Stomach smooth muscle (tissue), 2 donors: Measurements from ENCODE around the gene CAPN5.
A peak's percentile ranks its signal among the peaks of the same experiment; 100 is the strongest.

Experiments used
- H3K27ac ChIP-seq: one replicate; pipeline ENCODE4 v1.7.0; 2013; ENCODE audit warnings: mild to moderate bottlenecking, low read length, inconsistent platforms
- H3K27me3 ChIP-seq, 2 donors: one replicate each; pipeline ENCODE4 v1.7.0; 2013; ENCODE audit warnings: low read length in 2 of 2; ENCODE audit not compliant: insufficient read depth in 2 of 2, control insufficient read depth in 1 of 2
- H3K36me3 ChIP-seq, 2 donors: one replicate each; pipeline ENCODE4 v1.7.0; 2013; ENCODE audit warnings: low read length in 2 of 2; ENCODE audit not compliant: control insufficient read depth in 2 of 2, insufficient read depth in 2 of 2
- H3K4me1 ChIP-seq: one replicate; pipeline ENCODE4 v1.7.0; 2013; ENCODE audit warnings: low read length; ENCODE audit not compliant: control insufficient read depth, insufficient read depth
- H3K4me3 ChIP-seq, 2 donors: one replicate each; pipeline ENCODE4 v1.7.0; 2013; ENCODE audit warnings: low read length in 2 of 2
- H3K9ac ChIP-seq, 2 donors: one replicate each; pipeline ENCODE4 v1.7.0; 2013; ENCODE audit warnings: low read length in 2 of 2, mild to moderate bottlenecking in 1 of 2
- H3K9me3 ChIP-seq, 2 donors: one replicate each; pipeline ENCODE4 v1.7.0; 2013; ENCODE audit warnings: low read length in 2 of 2; ENCODE audit not compliant: control insufficient read depth in 2 of 2
- donor health status: healthy.
- donor health status: Pancreatic carcinoma.

CAPN5 gene

DNA sequence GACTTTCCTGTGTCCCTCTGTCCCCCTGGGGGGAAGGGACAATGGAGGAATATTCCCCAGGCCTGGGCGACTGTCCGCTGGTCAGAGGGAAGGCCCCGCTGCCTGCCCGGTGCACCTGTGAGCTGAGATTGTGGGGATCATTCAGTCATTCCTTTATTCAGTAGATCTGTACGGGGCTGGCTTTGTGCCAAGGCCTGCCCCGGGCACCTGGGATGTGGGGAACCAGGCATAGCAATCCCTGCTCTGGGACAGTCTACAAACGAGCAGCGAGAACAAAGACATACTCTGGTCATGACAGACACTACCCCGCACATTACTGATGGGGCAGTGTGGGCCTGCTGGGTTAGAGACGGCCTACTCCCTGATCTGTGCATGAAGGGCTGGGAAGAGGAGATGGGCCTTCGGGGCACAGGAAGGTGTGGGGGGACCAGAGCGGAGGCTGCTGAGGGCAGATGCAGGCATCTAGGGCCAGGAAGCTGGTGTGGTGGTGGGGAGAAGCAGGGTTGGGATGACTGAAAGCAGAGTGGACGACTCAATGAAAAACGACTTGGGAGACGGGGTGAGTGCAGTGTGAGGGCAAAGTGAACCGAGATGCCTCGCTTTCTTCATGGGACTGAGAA is 59.5 kb downstream of the CAPN5 start:
- Histone ChIP-seq H3K27ac (no peak overlapping the region), H3K9ac (no peak overlapping the region), H3K4me3 (no peak overlapping the region), H3K36me3 (peaks cover 0 to 8% of the 10 kb centered on the region in 2 donors), H3K9me3 (no peaks in the 10 kb centered on the region), H3K4me1 (peaks cover 23% of the 10 kb centered on the region), H3K27me3 (peaks cover 0 to 7% of the 10 kb centered on the region in 2 donors)

DNA sequence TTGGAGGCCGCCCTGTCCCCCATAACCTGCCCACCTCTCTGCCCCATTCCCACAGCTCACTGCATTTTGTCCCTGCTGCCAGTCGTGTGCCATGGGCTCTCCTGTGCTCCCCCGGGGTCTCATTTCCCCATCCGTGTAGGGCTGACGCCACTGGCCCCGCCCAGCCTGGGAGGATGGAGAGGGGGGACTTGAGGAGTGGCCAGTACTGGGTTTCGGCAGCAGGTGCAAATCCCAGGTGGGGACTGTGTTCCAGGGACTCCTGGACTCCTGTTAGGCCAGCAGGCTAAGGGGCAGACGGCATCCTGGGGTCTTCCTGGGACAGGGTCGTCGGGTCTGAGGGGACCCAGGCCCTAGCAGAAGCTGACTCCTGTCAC is 60.1 kb downstream of the CAPN5 start:
- peaks cover 0 to 6% of the 10 kb centered on the region in 2 donors for H3K36me3 ChIP-seq
- H3K9me3 ChIP-seq = no peaks in the 10 kb centered on the region
- no peak overlapping the region for H3K27ac ChIP-seq
- H3K4me3 ChIP-seq = peak overlapping the region; percentile 55 to 76
- H3K9ac ChIP-seq = peak overlapping the region in 1 of 2 donors; percentile 62
- H3K27me3 ChIP-seq = peaks cover 0 to 7% of the 10 kb centered on the region in 2 donors
- H3K4me1 ChIP-seq = peaks cover 23% of the 10 kb centered on the region

DNA sequence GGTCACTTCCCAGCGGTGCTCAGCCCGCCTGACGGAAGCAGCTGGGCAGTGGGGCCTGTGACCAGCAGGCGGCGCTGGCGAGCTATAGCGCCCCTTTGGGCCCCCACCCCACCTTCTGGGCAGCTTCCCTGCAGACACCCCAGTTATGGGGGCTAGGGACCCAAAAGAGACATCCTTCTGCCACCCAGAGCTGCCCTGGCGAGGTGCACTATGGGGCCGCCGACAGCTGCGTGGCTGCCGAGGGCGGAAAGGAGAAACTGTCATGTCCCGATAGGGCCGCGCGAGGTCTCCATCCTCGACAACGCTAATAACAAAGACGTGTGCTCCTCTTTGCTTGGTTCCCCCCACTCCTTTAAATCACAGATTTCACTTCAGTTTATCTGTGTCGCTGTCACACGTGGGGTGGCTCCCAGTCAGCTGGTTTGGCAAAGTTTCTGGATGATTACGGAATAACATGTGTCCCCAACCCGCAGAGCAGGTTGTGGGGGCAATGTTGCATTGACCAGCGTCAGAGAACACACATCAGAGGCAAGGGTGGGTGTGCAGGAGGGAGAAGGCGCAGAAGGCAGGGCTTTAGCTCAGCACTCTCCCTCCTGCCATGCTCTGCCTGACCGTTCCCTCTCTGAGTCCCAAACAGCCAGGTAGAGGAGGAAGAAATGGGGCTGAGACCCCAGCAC is 60.6 kb downstream of the CAPN5 start:
- Histone ChIP-seq H3K36me3 (peaks cover 0 to 6% of the 10 kb centered on the region in 2 donors), H3K4me3 (peak overlapping the region; percentile 55 to 76), H3K9me3 (no peaks in the 10 kb centered on the region), H3K4me1 (peaks cover 23% of the 10 kb centered on the region), H3K27ac (no peak overlapping the region), H3K27me3 (peaks cover 0 to 7% of the 10 kb centered on the region in 2 donors), H3K9ac (peak overlapping the region; percentile 10 to 62)

DNA sequence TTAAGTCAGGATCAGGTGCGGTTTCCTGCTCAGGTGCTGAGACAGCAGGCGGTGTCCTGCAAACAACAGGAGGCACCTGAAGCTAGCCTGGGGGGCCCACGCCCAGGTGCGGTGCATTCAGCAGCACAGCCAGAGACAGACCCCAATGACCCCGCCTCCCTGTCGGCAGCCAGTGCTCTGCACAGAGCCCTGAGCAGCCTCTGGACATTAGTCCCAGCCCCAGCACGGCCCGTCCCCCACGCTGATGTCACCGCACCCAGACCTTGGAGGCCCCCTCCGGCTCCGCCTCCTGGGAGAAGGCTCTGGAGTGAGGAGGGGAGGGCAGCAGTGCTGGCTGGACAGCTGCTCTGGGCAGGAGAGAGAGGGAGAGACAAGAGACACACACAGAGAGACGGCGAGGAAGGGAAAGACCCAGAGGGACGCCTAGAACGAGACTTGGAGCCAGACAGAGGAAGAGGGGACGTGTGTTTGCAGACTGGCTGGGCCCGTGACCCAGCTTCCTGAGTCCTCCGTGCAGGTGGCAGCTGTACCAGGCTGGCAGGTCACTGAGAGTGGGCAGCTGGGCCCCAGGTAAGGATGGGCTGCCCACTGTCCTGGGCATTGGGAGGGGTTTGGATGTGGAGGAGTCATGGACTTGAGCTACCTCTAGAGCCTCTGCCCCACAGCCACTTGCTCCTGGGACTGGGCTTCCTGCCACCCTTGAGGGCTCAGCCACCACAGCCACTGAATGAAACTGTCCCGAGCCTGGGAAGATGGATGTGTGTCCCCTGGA is 61.3 kb downstream of the CAPN5 start, which contains the start of gene MYO7A:
TSS of gene MYO7A (plus strand) at position 327 of the 772 bp plus-strand sequence. CDS start 2,389 bp downstream, outside the sequence.
- Histone ChIP-seq H3K27ac (no peak within 1 kb of the TSS), H3K4me1 (peaks cover 23% of the 10 kb centered on the region), H3K9ac (peak within 1 kb of the TSS; percentile 10 to 62), H3K9me3 (no peaks in the 10 kb centered on the region), H3K4me3 (peak within 1 kb of the TSS; percentile 55 to 76), H3K27me3 (peaks cover 0 to 7% of the 10 kb centered on the region in 2 donors), H3K36me3 (peaks cover 0 to 6% of the 10 kb centered on the region in 2 donors)

DNA sequence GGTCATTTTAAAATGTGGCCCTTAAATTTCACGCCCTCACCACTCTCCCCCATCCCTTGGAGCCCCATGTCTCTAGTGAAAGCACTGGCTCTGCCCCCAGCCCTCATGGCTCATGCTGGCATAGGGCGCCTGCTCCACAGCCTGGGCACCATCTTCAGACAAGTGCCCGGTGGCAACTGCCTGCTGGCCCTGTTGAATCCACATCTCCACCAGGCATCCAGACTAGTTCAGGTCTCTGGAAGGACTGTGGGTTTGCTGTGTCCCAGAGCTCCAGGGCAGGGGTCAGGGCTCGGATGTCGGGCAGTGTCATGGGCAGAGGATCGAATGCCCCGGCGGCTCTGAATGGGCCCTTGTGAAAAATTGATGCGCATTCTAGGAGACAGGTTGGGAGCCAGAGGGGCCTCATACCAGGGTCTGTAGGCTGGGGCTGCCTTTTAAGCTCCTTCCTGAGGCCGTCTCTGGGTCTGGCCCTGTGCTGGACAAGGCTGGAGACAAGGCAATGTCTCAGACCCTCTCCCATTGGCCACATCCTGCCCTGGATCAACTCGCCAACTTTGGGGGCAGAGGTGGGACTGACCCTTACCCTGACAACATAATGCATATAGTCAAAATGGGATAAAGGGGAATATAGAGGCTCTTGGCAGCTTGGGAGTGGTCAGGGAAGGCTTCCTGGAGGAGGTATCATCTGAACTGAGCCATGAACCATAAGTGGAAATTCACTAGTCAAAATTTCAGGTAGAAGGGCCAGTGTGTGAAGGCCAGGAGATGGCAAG is 62.5 kb downstream of the CAPN5 start:
- no peaks in the 10 kb centered on the region for H3K36me3 ChIP-seq
- H3K4me3 ChIP-seq = no peak overlapping the region
- peaks cover 23% of the 10 kb centered on the region for H3K4me1 ChIP-seq
- H3K9ac ChIP-seq = no peak overlapping the region
- no peaks in the 10 kb centered on the region for H3K9me3 ChIP-seq
- peaks cover 0 to 7% of the 10 kb centered on the region in 2 donors for H3K27me3 ChIP-seq
- no peak overlapping the region for H3K27ac ChIP-seq

DNA sequence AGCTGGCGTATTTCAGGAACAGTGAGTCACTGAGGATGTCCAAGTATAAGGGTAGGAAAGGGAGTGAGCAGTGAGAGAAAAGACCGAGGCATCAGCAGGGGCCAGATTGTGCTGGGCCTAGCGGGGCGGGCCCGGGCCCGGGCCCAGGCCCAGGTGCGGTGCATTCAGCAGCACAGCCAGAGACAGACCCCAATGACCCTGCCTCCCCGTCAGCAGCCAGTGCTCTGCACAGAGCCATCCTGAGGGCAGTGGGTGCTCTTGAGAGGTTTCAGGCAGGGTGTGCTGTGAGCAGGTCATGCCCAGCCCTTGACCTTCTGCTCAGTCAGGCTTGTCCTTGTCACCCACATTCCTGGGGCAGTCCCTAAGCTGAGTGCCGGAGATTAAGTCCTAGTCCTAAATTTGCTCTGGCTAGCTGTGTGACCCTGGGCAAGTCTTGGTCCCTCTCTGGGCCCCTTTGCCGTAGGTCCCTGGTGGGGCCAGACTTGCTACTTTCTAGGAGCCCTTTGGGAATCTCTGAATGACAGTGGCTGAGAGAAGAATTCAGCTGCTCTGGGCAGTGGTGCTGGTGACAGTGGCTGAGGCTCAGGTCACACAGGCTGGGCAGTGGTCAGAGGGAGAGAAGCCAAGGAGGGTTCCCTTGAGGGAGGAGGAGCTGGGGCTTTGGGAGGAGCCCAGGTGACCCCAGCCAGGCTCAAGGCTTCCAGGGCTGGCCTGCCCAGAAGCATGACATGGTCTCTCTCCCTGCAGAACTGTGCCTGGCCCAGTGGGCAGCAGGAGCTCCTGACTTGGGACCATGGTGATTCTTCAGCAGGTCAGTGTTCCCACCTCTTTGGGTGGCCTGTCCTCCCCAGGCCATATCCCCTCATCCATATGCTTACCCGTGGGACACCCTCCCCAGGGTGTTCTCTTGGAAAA is 63.3 kb downstream of the CAPN5 start:
- Histone ChIP-seq H3K27ac (no peak overlapping the region), H3K4me1 (peaks cover 23% of the 10 kb centered on the region), H3K9ac (no peak overlapping the region)

GRCh38 chr11:77130763-77131513 is 64.2 kb downstream of the CAPN5 start:
- no peak overlapping the region for H3K4me3 ChIP-seq
- H3K27ac ChIP-seq = no peak overlapping the region
- no peaks in the 10 kb centered on the region for H3K36me3 ChIP-seq
- no peak overlapping the region for H3K9ac ChIP-seq
- peaks cover 0 to 7% of the 10 kb centered on the region in 2 donors for H3K27me3 ChIP-seq
- H3K9me3 ChIP-seq = no peaks in the 10 kb centered on the region
- H3K4me1 ChIP-seq = peaks cover 23% of the 10 kb centered on the region

More for the DNA sequence above, 63.3 kb downstream of the CAPN5 start:
- Histone ChIP-seq H3K36me3 (no peaks in the 10 kb centered on the region), H3K27me3 (peaks cover 0 to 7% of the 10 kb centered on the region in 2 donors), H3K9me3 (no peaks in the 10 kb centered on the region), H3K4me3 (no peak overlapping the region)

GRCh38 chr11:77131560-77131959 is 64.8 kb downstream of the CAPN5 start:
- H3K36me3 ChIP-seq = no peaks in the 10 kb centered on the region
- H3K4me1 ChIP-seq = peaks cover 22% of the 10 kb centered on the region
- no peak overlapping the region for H3K4me3 ChIP-seq
- H3K9ac ChIP-seq = no peak overlapping the region
- peaks cover 0 to 7% of the 10 kb centered on the region in 2 donors for H3K27me3 ChIP-seq
- no peak overlapping the region for H3K27ac ChIP-seq
- H3K9me3 ChIP-seq = no peaks in the 10 kb centered on the region

DNA sequence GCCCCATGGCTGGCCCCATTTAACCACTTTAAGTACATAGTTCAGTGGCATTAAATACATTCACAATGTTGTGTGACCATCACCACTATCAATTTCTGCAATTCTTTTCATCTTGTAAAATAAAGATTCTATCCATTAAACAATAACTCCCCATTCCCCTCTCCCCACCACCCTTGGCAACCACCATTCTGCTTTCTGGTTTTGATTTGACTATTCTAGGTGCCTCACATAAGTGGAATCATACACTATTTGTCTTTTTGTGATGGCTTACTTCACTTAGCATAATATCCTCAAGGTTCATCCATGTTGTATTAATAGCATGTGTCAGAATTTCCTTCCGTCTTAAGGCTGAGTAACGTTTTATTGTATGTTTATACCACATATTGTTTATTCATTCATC is 68.3 kb downstream of the CAPN5 start:
- H3K27ac ChIP-seq = no peak overlapping the region
- peaks cover 6% of the 10 kb centered on the region for H3K4me1 ChIP-seq
- H3K9ac ChIP-seq = no peak overlapping the region
- no peaks in the 10 kb centered on the region for H3K9me3 ChIP-seq
- no peaks in the 10 kb centered on the region for H3K36me3 ChIP-seq
- H3K4me3 ChIP-seq = no peak overlapping the region
- H3K27me3 ChIP-seq = peaks cover 11 to 22% of the 10 kb centered on the region in 2 donors
